LHCN-M2 (cell line): ENCODE data around the gene CACNG8. TPM values are rescaled to one million over a fixed set of nuclear protein-coding genes. Genes with fewer than 3 reads are reported as not detected.

Source experiments
- DNase-seq: peaks from one replicate; pipeline ENCODE4 v3.0.0-alpha.2; 2012; ENCODE audit warnings: low read depth
- total RNA-seq: library from RNA; depleted of rRNA; stranded (reverse); fragments of >200 nt; gene quantifications from 2 replicates; pipeline ENCODE4 v1.2.3, GENCODE V29; 2014; rRNA removed

CACNG8 gene
- total RNA-seq, 1 experiment from 2014 or later = 0.06 TPM

DNA sequence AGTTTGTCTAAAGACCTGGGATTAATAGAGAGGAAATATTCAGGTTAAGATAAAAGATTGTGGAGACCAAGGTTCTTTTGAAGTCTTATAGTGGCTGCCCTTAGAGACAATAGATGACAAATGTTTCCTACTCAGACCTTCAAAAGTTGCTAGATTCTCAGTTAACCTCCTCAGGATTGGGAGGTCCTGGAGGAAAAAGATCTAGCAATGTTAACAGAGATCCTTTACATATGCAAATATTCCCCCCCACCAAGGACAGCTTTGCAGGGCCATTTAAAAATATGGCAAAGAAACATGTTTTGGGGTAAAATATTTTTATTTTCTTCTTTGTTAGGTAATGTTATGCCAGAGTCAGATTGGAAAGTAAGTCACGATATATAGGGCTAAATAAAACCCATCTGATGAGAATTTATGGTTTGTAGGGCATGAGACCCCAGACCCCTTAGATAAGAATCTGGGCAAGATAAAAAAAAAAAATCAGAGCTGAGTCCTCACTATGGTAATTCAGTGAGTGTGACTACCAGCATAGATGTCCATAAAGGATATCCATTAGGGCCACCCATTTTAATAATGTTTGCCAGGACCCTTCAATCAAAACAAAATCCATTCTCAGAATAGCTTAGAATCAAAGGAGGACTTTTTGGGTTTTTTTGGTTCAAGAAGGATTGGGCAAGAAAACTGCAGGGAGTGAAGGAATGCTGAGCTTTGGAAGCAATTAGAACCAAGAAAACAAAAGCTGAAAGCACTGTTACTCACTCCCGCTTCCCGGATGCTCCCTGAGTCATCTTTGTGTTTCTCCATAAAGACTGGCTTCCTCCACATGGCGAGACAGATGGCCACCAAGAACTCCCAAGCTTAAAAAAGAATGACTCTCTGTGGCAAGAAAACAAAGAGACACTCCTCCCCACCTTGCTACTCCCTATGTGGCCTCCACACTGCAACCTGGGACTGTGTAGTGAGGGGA lies 72.8 kb downstream of the CACNG8 start:
- DNase-seq = peak; percentile 91

DNA sequence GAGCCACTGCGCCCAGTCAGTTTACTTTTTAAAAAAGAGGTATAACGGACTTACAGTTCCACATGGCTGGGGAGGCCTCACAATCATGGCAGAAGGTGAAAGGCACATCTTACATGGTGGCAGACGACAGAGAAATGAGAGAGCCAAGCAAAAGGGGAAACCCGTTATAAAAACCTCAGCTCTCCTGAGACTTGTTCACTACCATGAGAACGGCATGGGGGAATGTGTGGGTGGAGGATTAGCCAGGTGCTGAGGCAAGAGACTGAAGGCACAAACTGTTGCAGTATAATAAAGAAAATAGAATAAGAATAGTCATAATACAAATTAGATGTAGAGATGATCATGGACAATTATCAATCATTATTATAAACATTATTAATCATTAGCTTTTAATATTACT lies 73.8 kb downstream of the CACNG8 start:
- DNase-seq = peak; percentile 37

Other genes starting within 250 kb of the CACNG8 start
- gene NLRP12, start 138.6 kb upstream of the CACNG8 start, total RNA-seq = not detected in 2 replicates
- gene MYADM, start 95.1 kb upstream of the CACNG8 start, total RNA-seq = 39.7 and 39.9 TPM in 2 replicates
- not detected in 2 replicates for gene PRKCG, start 80.7 kb upstream of the CACNG8 start, total RNA-seq
- 0.13 and 0.23 TPM in 2 replicates for gene CACNG7, start 53.7 kb upstream of the CACNG8 start, total RNA-seq
- 0.17 TPM in 1 of 2 replicates, not detected in the other for gene CACNG6, start 28.7 kb downstream of the CACNG8 start, total RNA-seq
- not detected in 2 replicates for gene VSTM1, start 101.0 kb downstream of the CACNG8 start, total RNA-seq
- not detected in 2 replicates for gene TARM1, start 118.4 kb downstream of the CACNG8 start, total RNA-seq
- gene OSCAR, start 137.9 kb downstream of the CACNG8 start, total RNA-seq = 0.23 and 1.5 TPM in 2 replicates
- 29.4 and 85.0 TPM in 2 replicates for gene NDUFA3, start 139.9 kb downstream of the CACNG8 start, total RNA-seq
- 14.2 and 15.2 TPM in 2 replicates for gene TFPT, start 152.7 kb downstream of the CACNG8 start, total RNA-seq
- gene PRPF31, start 152.8 kb downstream of the CACNG8 start, total RNA-seq = 84.4 and 84.8 TPM in 2 replicates
- 18.2 and 18.4 TPM in 2 replicates for gene CNOT3, start 174.8 kb downstream of the CACNG8 start, total RNA-seq
- gene LENG1, start 196.8 kb downstream of the CACNG8 start, total RNA-seq = 5.2 and 9.2 TPM in 2 replicates
- 0.40 and 0.51 TPM in 2 replicates for gene TMC4, start 210.2 kb downstream of the CACNG8 start, total RNA-seq
- 123 and 192 TPM in 2 replicates for gene MBOAT7, start 226.6 kb downstream of the CACNG8 start, total RNA-seq
- 162 and 168 TPM in 2 replicates for gene TSEN34, start 228.4 kb downstream of the CACNG8 start, total RNA-seq
- 1,535 and 1,605 TPM in 2 replicates for gene RPS9, start 237.9 kb downstream of the CACNG8 start, total RNA-seq